Measurements from ENCODE around the gene SAXO1.

SAXO1 gene

GRCh38 chr9:18909140-18910018 is 123.6 kb downstream of the SAXO1 start:
- DNase-seq, result peak; percentile 18

GRCh38 chr9:18907927-18908625 is 124.9 kb downstream of the SAXO1 start:
- no peak for DNase-seq

- DNase-seq, result no peak
Observed at GRCh38 chr9:18906656-18907395, 126.2 kb downstream of the SAXO1 start.

GRCh38 chr9:18905883-18906629 is 127.0 kb downstream of the SAXO1 start:
- peak; percentile 4 for DNase-seq

GRCh38 chr9:18905028-18905882 is 127.8 kb downstream of the SAXO1 start:
- DNase-seq, result no peak

GRCh38 chr9:18903450-18903849 is 129.6 kb downstream of the SAXO1 start:
- no peak for DNase-seq

- no peak for DNase-seq
Observed at GRCh38 chr9:18896531-18897179, 136.4 kb downstream of the SAXO1 start.

- DNase-seq, result peak; percentile 0
Observed at GRCh38 chr9:18896004-18896403, 137.0 kb downstream of the SAXO1 start.

GRCh38 chr9:18893491-18893890 is 139.5 kb downstream of the SAXO1 start:
- DNase-seq, result no peak

GRCh38 chr9:18893046-18893445 is 140.0 kb downstream of the SAXO1 start:
- DNase-seq, result no peak

- no peak for DNase-seq
Observed at GRCh38 chr9:18891946-18892670, 140.9 kb downstream of the SAXO1 start.

- no peak for DNase-seq
Observed at GRCh38 chr9:18890372-18890771, 142.6 kb downstream of the SAXO1 start.

- DNase-seq, result no peak
Observed at GRCh38 chr9:18889550-18889949, 143.5 kb downstream of the SAXO1 start.

GRCh38 chr9:18888290-18888689 is 144.7 kb downstream of the SAXO1 start:
- no peak for DNase-seq

GRCh38 chr9:18887546-18887945 is 145.5 kb downstream of the SAXO1 start:
- no peak for DNase-seq

GRCh38 chr9:18881758-18882157 is 151.3 kb downstream of the SAXO1 start:
- no peak for DNase-seq

- DNase-seq, result no peak
Observed at GRCh38 chr9:18877984-18878383, 155.0 kb downstream of the SAXO1 start.

Data from OCI-M1 (cell line).